ENCODE measurements around the gene WNK2.
"Not testable (repeated sequence)": the region's sequence is repeated elsewhere in the genome, so short reads cannot be mapped to it uniquely, and the experiment has no call there.

Gene WNK2

DNA sequence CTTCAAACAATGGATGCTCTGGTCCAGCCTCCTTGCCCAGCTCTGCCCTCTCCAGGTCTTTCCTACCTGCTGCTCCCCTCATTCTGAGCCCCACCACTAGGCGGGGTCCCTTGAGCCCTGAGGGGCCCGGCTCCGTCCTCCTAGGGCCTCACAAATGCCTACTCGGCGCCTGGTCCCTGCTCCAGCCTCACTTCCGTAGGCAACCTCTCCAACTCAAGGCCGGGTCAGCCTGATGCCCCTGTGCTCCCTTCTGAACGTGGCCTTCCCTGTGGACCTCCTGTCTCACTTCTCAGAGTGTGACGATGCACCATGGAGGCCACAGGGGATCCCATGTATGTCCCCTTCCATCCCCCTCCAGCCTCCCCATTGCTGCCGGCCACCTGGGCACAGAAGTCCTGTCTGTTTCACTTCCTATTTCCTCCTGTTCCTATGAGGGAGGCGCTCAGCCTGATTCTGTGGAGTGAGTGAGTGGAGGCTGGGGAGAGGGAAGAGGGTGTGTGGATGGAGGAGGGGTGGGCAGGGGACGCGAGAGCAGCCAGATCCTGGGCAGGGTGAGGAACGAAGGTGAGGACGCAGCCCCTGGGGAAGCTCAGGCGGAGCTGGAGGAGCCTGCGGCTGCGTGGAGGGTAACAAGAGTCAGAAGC, 140.4 kb downstream of the WNK2 start:
- no peak for DNase-seq (ENCODE audit: low read depth in 1 of 2, low spot score in 1 of 2)

DNA sequence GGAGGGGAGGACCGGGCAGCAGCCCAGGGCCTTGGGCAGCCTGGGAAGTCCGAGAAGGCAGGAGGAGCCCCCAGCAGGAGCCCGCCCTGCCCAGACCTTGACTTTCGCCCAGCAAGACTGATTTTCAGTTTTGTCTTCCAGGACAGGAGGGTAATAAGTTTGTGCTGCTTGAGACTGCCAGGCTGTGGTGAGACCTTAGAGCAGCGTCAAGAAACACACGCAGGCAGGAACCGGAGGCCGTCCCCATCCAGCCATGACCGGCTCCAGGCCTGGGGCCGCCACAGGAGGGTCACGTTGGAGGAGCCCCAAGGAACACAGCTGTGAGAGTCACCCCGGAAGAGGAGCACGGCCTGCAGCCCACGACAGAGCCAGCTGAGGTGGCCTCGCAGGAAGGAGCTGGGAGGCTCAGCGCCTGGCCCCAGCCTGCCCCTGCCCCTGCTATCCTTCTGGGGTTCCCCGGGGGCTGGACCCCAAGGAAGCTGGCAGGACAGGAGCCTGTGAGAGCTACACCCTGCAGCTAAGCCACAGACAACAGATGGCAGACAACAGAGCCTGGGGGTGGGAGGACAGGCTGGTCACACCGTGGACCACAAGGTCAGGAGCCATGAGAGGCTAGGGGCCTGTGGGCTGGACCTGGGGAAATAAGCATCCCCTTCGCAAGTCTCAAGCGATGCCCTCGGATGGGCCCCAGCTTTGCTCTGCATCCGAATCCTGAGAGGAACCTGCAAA, 141.5 kb downstream of the WNK2 start:
- DNase-seq (ENCODE audit: low read depth in 1 of 2, low spot score in 1 of 2), result no peak

DNA sequence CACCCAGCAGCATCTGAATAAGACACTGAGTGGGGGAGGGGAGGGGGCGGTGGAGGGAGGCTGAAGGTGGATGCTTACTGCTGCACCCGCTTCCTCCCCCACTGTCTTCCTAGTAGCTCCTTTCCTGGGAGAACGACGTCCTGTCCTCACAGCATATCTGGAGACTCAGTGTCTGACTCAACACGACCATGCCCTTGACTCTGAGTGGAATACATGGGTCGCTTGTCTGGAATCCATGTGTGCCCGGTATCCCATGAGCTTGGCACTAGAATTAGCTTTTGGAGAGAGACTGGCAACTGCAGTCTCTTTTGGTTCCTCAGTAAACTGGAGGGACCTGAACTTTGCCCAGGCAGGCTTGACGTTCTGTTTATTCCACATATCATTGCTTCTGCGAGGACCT, 142.1 kb downstream of the WNK2 start:
- no peak for DNase-seq (ENCODE audit: low read depth in 1 of 2, low spot score in 1 of 2)

DNA sequence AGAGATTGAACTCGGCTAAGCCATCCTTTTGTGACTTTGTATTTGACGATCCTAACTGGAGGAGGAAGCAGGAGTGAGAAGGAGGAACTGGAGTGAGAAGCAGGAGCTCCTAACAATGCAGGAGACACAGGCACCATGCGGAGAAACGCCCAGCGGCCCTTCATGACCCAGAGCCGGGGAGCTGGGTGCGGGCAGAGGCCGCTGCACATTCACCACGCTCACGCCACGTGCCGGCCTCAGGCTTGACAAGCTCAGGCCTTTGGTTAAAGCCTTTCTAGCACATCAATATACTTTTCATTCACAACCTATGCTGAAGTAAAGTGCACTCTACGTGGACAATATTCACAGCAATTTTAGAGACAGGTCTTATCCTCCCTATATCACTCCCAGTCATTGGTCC, 142.7 kb downstream of the WNK2 start:
- DNase-seq (ENCODE audit: low read depth in 1 of 2, low spot score in 1 of 2), result no peak

DNA sequence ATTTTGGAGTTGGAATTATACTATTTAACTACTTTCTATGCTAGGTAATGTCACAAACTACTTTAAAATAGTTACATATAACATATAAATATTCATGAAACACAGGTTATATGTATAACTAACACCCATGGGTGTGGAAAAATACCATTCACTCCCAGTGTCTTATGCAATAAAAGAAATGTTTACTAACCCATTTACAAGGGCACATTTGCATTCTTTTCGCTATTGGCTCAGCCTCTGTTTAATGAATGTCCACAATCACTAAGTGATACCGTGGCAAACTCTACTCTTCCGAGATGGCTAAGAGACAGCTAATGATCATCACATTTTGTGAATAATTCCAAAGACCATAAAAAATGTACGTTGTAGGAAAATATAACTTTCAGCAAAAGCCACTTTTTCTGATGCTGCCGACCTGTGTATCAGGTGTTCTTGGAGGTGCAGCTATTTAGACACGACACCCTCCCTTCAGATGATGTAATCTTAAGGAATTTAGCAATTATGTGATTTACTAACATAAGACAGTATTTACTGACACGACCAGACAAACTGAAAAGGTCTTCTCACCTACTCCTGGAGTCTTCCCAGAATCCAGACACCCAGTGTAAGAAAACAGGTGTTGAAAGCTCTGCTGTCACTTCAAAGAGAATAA, 145.8 kb downstream of the WNK2 start:
- no peak for DNase-seq (ENCODE audit: low read depth in 1 of 2, low spot score in 1 of 2)

DNA sequence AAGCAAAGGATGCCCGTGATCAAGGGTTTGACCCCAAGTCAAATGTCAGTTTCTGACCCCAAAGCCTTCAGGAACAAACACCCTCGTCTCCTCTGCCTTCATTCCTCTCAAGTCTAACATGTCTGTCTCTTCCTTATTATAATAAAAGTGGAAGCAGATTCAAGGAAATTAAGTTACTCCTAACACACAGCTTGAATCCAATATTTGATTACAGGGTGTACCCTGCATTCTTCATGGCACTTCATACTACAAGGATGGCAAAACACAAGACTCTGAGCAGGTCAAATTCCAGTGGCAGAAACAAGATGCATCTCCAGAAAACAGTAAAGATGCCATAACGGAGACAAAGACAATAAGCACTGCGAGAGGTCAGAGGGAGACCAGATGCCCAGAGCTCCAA, 148.4 kb downstream of the WNK2 start:
- no peak for DNase-seq (ENCODE audit: low read depth in 1 of 2, low spot score in 1 of 2)

DNA sequence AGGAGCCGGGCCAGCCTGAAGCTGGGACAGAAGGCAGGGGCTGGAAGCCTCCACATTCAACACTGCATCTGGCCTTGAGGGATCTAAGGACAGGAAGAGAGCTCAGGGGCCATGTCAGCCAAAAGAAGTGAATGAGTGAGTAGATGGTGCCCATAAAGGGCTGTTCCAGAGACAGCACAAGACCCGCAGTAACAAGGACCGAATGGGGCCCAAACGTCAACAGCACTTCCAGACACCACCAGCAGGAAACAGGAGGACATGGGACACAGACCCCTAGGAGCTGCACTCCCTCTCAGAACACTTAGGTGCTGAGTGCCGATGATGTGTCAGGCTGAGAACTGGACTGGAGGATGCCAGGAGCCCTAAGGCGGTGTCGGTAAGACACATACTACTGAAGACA, 152.8 kb downstream of the WNK2 start:
- DNase-seq (ENCODE audit: low read depth in 1 of 2, low spot score in 1 of 2), result no peak

DNA sequence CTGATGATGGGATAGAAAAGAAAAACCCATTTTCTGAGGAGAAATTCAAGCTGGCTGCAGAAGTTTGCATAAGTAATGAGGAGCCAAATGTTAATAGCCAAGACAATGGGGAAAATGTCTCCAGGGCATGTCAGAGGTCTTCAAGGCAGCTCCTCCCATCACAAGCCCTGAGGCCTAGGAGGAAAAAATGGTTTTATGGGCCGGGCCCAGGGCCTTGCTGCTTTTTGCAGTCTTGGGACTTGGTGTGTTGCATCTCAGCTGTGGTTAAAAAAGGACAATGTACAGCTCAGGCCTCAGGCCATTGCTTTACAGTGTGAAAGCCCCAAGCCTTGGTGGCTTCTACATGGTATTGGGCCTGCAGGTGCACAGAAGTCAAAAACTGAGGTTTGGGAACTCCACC, 154.3 kb downstream of the WNK2 start:
- DNase-seq (ENCODE audit: low read depth in 1 of 2, low spot score in 1 of 2), result not testable (repeated sequence)

DNA sequence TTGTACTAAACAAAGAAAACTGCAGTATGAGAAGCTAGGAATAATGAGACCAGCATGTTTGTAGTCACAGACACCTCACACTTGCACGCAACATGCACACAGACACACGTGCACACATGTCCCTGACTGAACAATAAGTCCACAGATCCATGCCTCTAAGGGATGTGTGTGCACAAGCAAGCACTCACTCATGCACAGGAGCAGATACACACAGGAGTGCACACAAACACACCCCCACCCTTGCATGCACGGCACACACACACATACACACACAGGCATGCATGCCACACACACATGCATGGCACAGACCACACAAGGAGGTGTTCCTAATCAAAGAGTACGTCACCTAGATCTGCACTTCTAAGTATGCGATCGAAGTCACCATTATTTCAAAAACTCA, 156.2 kb downstream of the WNK2 start:
- DNase-seq (ENCODE audit: low read depth in 1 of 2, low spot score in 1 of 2), result no peak

DNA sequence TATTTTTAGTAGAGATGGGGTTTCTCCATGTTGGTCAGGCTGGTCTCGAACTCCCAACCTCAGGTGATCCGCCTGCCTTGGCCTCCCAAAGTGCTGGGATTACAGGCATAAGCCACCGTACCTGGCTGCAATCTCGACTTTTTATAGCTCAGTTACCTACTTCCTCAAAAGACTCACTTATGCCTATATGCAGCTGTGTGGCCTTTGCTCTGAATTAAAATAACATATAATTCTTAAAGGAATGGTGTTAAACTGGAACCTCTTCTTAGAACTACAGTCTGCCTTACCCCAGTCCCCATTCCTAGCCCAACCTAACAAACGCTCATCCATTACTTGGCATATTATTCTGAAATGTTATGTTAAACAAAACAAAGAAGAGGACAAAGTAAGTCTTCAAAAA, 157.9 kb downstream of the WNK2 start:
- not testable (repeated sequence) for DNase-seq (ENCODE audit: low read depth in 1 of 2, low spot score in 1 of 2)

DNA sequence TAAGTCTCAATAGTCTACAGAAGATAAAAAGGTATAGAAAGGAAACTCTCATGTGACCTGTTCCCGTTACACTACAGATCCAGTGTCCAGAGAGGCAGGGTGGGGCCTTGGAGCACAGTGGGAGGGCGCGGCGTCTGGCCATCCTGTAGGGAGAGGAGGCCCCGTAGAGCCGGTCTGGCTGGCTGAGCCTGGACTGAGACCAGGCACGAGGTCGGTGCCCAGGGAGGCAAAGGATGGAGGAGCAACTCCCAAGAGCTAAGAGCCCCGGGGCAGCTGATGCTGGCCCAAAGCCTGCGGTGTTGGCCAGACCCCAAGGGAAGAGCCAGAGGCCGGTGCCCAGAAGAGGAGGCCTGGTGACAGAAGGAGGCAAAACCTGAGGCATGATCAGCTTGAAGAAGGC, 158.5 kb downstream of the WNK2 start:
- DNase-seq (ENCODE audit: low read depth in 1 of 2, low spot score in 1 of 2), result not testable (repeated sequence)

DNA sequence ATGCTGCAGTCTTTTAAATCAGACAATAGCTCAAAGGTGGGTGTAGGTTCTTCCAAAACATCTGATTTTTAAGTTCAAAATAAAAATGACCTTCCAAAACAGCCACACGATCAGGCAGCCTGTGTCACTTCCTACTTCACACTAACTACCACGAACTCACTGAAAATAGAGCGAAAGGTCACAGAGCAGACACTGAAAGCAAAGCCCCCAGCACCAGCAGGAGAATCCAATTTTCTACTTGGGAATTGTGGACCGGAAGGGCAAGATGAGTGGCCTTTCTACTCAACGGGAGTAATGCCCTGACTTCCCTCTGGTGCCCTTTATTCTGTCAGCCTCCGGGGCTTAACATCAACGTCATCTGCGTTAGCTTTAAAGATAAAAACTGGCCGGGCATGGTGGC, 159.7 kb downstream of the WNK2 start:
- DNase-seq (ENCODE audit: low read depth in 1 of 2, low spot score in 1 of 2), result no peak

DNA sequence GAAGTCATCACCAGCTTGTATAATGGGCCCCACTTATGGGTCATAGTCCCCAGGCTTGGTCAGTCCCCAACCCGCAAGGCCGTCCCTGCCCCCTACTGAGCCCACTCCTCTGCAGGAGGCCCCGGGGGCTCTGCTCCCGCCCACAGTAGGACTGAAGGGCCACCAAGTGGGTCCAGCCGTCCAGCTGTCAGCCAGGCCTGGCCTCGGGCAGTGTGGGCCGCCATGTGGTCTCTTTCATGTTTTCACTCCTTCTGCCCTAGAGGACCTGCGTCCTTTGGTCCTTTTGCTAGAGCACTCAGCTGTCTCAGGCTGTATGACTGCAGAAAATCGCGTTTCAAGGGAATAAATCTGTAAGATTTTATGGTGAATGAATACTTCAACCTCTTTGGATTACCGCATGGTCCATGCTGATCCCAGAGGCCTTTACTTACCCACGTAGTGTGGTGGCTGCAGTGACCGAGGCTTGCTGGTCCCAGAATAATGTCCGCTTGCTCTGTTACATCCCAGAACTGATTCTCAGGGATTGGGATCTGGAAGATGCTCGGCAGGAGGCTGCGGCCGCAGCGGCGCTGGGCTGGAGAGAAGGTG, 161.8 kb downstream of the WNK2 start:
- no peak for DNase-seq (ENCODE audit: low read depth in 1 of 2, low spot score in 1 of 2)

DNA sequence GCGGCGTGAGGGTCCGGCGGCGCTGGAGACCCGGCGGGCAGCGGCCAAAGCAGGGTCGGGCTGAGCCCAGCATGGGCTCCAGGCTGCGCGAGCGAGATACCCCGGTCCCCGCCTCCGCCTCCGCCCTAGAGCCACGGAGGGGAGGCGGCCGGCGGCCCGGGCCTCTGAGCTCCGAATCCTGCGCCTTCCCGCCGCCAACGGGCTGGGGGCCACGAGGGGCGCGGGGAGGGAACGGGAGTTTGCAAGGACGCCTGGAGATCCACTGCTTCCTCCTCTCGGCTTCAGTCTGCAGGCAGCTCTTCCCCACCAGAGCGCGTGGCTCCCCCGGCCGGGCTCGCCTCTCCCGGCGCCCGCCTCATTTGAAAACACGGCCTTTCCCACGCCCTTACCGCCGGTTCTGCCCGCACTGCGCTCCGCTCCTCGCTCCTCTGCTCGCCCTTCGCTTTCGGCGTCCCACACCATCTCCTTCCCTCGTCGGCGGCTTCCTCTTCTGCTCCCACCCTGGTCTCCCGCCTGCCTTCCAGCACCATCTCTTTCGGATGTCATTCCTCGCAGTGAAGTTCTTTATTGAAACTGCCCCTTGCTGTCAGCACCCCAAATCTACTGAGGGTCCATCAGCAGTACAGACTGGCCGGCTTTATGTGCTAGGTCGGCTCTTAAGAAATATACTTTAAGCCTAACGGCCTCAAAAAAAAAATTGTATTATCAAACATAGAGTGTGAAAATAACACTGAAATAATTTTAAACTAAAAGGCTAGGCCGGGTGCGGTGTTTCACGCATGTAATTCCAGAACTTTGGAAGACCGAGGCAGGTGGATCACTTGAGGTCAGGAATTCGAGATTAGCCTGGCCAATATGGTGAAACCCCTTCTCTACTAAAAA, 162.5 kb downstream of the WNK2 start:
- no peak for DNase-seq (ENCODE audit: low read depth in 1 of 2, low spot score in 1 of 2)

DNA sequence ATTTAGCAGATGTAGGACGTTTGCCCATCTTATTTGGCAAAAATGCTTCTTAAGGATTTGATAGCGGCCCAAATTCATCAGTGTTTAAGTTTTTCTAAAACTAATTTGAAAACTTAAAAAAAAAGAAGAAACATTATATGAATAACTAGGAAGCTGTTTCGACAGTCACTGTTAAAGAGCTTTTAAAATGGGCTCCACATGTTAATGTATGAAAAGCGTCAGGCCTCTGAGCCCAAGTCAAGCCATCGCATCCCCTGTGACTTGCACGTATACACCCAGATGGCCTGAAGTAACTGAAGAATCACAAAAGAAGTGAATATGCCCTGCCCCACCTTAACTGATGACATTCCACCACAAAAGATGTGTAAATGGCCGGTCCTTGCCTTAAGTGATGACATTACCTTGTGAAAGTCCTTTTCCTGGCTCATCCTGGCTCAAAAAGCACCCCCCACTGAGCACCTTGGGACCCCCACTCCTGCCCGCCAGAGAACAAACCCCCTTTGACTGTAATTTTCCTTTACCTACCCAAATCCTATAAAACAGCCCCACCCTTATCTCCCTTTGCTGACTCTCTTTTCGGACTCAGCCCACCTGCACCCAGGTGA, 163.5 kb downstream of the WNK2 start:
- DNase-seq (ENCODE audit: low read depth in 1 of 2, low spot score in 1 of 2), result not testable (repeated sequence)

DNA sequence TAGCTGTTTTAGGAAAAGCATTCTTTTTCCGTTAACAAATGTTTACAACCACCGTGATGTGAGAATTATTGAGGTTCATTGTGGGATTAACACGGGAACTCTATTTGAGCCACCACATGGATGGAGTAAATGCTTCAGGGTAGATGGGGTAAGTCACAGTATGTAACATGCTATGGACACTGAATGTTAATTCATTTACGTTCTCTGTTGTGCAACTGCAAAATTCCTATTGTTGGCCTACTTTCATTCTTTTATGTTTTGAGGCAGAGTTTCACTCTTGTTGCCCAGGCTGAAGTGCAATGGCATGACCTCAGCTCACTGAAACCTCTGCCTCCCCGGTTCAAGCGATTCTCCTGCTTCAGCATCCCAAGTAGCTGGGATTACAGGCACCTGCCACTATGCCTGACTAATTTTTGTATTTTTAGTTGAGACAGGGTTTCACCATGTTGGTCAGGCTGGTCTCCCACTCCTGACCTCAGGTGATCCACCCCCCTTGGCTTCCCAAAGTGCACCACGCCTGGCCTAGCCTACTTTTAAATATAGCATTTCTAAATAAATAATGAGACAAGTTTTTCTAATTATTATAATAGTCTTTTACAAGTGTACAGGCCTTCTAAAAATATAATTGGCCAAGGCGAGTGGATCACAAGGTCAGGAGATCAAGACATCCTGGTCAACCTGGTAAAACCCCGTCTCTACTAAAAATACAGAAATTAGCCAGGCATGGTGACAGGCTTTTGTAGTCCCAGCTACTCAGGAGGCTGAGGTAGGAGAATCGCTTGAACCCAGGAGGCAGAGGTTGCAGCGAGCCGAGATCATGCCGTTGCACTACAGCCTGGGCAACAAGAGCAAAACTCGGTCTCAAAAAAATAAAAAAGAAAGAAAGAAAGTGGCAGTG, 169.7 kb downstream of the WNK2 start:
- not testable (repeated sequence) for DNase-seq (ENCODE audit: low read depth in 1 of 2, low spot score in 1 of 2)

DNA sequence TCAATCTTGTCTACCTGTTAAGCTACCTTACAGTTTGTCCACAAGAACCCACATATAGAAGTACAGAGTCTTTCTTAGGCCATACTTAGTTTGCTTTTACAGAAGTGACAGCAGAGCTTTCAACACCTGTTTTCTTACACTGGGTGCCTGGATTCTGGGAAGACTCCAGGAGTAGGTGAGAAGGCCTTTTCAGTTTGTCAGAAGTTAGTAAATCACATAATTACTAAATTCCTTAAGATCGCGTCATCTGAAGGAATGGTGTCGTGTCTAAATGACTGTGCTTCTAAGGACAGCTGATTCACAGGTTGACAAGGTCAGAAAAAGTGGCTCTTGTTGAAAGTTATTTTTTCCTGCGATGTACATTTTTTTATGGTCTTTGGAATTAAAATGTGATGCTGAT, 170.5 kb downstream of the WNK2 start:
- DNase-seq (ENCODE audit: low read depth in 1 of 2, low spot score in 1 of 2), result no peak

DNA sequence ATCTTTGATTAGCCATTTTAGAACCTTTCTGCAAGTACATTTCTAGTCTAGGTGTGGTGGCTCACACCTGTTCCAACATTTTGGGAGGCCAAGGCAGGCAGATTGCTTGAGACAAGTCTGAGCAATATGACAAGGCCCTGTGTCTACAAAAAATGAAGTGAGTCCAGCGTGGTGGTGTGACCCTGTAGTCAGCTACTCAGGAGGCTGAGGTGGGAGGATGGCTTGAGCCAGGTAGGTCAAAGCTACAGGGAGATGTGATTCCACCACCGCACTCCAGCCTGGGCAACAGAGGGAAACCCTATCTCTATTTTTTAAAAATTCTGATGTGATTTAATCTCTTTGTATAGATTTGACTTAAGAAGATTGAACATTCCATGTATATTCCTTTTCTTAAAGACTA, 171.9 kb downstream of the WNK2 start:
- no peak for DNase-seq (ENCODE audit: low read depth in 1 of 2, low spot score in 1 of 2)

DNA sequence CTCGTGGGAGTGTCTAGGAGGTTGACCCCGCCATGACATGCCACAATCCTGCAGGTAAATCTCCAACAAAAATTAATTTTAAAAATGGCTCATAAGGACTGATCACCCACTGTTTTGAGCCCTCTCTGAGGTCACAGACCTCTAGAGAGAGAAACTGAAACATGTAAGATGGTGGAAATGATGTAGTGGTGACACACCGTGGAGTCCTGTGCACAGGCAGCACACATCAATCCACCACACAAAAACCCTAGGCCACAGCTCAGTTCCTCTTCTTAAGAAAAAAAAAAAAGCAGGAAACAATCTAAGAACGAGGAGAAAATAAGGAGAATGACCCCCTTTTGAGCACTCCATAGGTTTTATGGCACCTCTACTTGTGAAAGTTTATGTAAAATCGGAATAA, 173.7 kb downstream of the WNK2 start:
- no peak for DNase-seq (ENCODE audit: low read depth in 1 of 2, low spot score in 1 of 2)

DNA sequence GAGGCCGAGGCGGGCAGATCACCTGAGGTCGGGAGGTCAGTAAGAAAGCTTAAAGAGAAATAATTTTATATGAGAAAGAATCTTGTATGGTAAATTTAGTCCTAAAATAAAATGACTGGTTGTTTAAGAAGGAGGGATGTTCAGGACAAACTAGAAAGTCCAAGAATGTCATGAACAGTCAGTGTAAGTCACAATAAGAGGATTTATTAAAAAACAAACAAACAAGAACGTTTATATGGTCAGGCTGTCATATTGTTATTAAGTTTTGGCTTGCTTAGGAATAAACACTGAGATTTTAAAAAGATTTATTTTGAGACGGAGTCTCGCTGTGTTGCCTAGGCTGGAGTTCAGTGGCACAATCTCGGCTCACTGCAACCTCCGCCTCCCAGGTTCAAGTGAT, 176.0 kb downstream of the WNK2 start:
- DNase-seq (ENCODE audit: low read depth in 1 of 2, low spot score in 1 of 2), result not testable (repeated sequence)

Data from activated T-helper 1 cell treated with anti-CD3 and anti-CD28 coated beads, Interleukin-2, amount 50 U/mL, for 16 hours (primary cell).